Measurements from ENCODE around the gene LRRFIP2. TPM values are rescaled to one million over a fixed set of nuclear protein-coding genes. Genes with fewer than 3 reads are reported as not detected.

LRRFIP2 gene
- total and polyA plus RNA-seq, 2 of the 4 experiments (the other 2 are of a cell fraction) = 20.6 to 31.0 TPM

DNA sequence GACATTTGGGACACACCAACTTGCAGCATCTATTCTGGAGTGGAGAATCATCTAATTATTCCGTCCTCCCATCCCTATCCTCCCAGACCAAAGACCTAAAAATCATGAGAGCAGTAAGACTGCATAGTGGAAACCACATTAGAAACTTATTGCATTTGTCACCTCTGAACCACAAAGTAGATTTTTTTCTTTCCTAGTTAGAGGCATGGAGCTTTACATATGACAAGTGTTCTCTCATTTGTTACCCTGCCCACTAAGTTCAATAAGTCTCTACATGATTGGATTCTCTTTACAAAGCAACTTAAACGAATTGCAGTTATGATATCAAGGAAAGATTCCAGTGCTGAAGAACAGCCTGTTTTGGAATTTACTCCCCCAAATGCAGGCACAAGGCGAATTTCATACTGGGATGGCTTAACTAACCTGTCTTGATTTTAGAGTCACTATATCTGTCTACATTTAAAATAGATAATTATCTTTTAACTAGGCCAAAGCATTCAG, 42.3 kb upstream of the LRRFIP2 start:
- Histone ChIP-seq H3K18ac (ENCODE audit: low read depth, low read length) (no peak overlapping the region), H3K4me2 (ENCODE audit: low read depth, low read length) (no peak overlapping the region), H3K27me3 (ENCODE audit: control insufficient read depth, insufficient read depth, low read length) (no peaks in the 10 kb centered on the region), H3K56ac (ENCODE audit: extremely low read depth, insufficient read depth, low read length) (no peak overlapping the region), H3K27ac (ENCODE audit: insufficient read depth, low read length) (no peak overlapping the region), H2AK5ac (ENCODE audit: low read depth, low read length) (no peak overlapping the region), H2AK9ac (replicated peaks; ENCODE audit: low read depth, low read length, poor library complexity) (no peak overlapping the region), H3K9me3 (ENCODE audit: control insufficient read depth, insufficient read depth, low read length) (no peaks in the 10 kb centered on the region), H4K20me1 (ENCODE audit: insufficient read depth, low read length) (no peaks in the 10 kb centered on the region), H3K4ac (ENCODE audit: low read depth, low read length) (no peak overlapping the region), H3K4me1 (ENCODE audit: control insufficient read depth, insufficient read depth, low read length) (peaks cover 2% of the 10 kb centered on the region; the same call in 1 of the 2 replicates), H2BK20ac (ENCODE audit: low read depth, low read length) (no peak overlapping the region), H3K79me1 (ENCODE audit: low read depth in 1 of 2, low read length in 2 of 2) (no peaks in the 10 kb centered on the region), H3K4me3 (ENCODE audit: insufficient read depth, low read depth, low read length) (no peak overlapping the region), H3K23ac (ENCODE audit: low read depth, low read length) (no peak overlapping the region), H3K14ac (replicated peaks; ENCODE audit: low read depth, low read length) (no peak overlapping the region), H3K9ac (ENCODE audit: low read depth, low read length) (no peak overlapping the region), H3K9me1 (ENCODE audit: insufficient read depth, low read length) (no peaks in the 10 kb centered on the region), H2BK120ac (ENCODE audit: low read depth, low read length) (no peak overlapping the region), H2AFZ (replicated peaks; ENCODE audit: low read length, poor library complexity) (no peak overlapping the region), H3K36me3 (ENCODE audit: control insufficient read depth, insufficient read depth, low read length) (no peaks in the 10 kb centered on the region), H4K91ac (ENCODE audit: insufficient read depth, low read depth, low read length) (no peak overlapping the region), H4K5ac (ENCODE audit: low read depth, low read length) (no peak overlapping the region), H2BK5ac (ENCODE audit: low read depth, low read length, poor library complexity, severe bottlenecking) (no peak overlapping the region), H2BK15ac (ENCODE audit: low read depth, low read length) (no peak overlapping the region), H4K8ac (ENCODE audit: low read depth in 2 of 2, low read length in 2 of 2) (no peak overlapping the region)
- dilution Hi-C loops (cut with HindIII; ENCODE audit: low sequenced_read_pairs, unreplicated experiment) (no loop called here), intact Hi-C loops (cut with micrococcal nuclease) (no loop called here), in situ Hi-C loops (cut with MboI; ENCODE audit: low sequenced_read_pairs) (loop anchor here (10.0 to 25.0 kb wide), 2 partner anchors 192 to 479 kb away; no protein-coding TSS in a partner anchor)
- ChIA-PET POLR2A (ENCODE audit: unreplicated experiment) (interaction anchor here (0.6 kb wide), 1 partner anchor 211 kb away, joined by 3 read pairs; no protein-coding TSS in a partner anchor), CTCF (no interaction called here)
- no peak for ATAC-seq (ENCODE audit: low read depth)
- TF ChIP-seq MAFK (IDR thresholded peaks at IDR 0.05; ENCODE audit: low read depth, low read length) (no peak), RFX5 (IDR thresholded peaks at IDR 0.05; ENCODE audit: low read depth, low read length) (no peak), POLR2A (IDR thresholded peaks at IDR 0.05; ENCODE audit: low read depth, low read length) (no peak), MAZ (IDR thresholded peaks at IDR 0.05; ENCODE audit: borderline replicate concordance, low read depth, low read length) (no peak), RAD21 (IDR thresholded peaks at IDR 0.05; ENCODE audit: low read length) (no peak), CHD1 (IDR thresholded peaks at IDR 0.05; ENCODE audit: low read depth, low read length) (no peak), CEBPB (IDR thresholded peaks at IDR 0.05; ENCODE audit: low read depth, low read length) (no peak), NFE2L2 (IDR thresholded peaks at IDR 0.05; ENCODE audit: low read depth, low read length) (no peak), RCOR1 (IDR thresholded peaks at IDR 0.05; ENCODE audit: insufficient replicate concordance, low read length) (no peak), MXI1 (IDR thresholded peaks at IDR 0.05; ENCODE audit: borderline replicate concordance, low read depth, low read length) (no peak), BHLHE40 (IDR thresholded peaks at IDR 0.05; ENCODE audit: low read depth, low read length) (no peak), SMC3 (IDR thresholded peaks at IDR 0.05; ENCODE audit: low read depth, low read length) (no peak)
- TF ChIP-seq, protein P1, sequence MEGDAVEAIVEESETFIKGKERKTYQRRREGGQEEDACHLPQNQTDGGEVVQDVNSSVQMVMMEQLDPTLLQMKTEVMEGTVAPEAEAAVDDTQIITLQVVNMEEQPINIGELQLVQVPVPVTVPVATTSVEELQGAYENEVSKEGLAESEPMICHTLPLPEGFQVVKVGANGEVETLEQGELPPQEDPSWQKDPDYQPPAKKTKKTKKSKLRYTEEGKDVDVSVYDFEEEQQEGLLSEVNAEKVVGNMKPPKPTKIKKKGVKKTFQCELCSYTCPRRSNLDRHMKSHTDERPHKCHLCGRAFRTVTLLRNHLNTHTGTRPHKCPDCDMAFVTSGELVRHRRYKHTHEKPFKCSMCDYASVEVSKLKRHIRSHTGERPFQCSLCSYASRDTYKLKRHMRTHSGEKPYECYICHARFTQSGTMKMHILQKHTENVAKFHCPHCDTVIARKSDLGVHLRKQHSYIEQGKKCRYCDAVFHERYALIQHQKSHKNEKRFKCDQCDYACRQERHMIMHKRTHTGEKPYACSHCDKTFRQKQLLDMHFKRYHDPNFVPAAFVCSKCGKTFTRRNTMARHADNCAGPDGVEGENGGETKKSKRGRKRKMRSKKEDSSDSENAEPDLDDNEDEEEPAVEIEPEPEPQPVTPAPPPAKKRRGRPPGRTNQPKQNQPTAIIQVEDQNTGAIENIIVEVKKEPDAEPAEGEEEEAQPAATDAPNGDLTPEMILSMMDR (conservative IDR thresholded peaks at IDR 0.05; ENCODE audit: low read depth, low read length) = no peak
- TF ChIP-seq, protein P2, sequence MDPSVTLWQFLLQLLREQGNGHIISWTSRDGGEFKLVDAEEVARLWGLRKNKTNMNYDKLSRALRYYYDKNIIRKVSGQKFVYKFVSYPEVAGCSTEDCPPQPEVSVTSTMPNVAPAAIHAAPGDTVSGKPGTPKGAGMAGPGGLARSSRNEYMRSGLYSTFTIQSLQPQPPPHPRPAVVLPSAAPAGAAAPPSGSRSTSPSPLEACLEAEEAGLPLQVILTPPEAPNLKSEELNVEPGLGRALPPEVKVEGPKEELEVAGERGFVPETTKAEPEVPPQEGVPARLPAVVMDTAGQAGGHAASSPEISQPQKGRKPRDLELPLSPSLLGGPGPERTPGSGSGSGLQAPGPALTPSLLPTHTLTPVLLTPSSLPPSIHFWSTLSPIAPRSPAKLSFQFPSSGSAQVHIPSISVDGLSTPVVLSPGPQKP (IDR thresholded peaks at IDR 0.05; ENCODE audit: borderline replicate concordance, low read depth, low read length) = no peak
- TF ChIP-seq, protein P3, sequence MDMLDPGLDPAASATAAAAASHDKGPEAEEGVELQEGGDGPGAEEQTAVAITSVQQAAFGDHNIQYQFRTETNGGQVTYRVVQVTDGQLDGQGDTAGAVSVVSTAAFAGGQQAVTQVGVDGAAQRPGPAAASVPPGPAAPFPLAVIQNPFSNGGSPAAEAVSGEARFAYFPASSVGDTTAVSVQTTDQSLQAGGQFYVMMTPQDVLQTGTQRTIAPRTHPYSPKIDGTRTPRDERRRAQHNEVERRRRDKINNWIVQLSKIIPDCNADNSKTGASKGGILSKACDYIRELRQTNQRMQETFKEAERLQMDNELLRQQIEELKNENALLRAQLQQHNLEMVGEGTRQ (IDR thresholded peaks at IDR 0.05; ENCODE audit: low read depth, low read length) = no peak
- no TSS peak for BruUV-seq (replicated peaks)
- no CpG with 5 or more reads among the region's 3 CpGs for WGBS, 2 experiments (ENCODE audit: extremely low coverage in 2 of 2, insufficient read length in 1 of 2)
- DNase-seq = no peak

All from IMR-90 (cell line).